SH-SY5Y (cell line): ENCODE results near the gene IGF1.

Source experiments
- GATA2 ChIP-seq: IDR thresholded peaks from 2 replicates; pipeline ENCODE4 v1.6.1; 2011; ENCODE audit warnings: mild to moderate bottlenecking, low read depth, low read length
- GATA3 ChIP-seq: IDR thresholded peaks from 2 replicates; pipeline ENCODE4 v1.6.1; 2011; ENCODE audit warnings: low read depth, mild to moderate bottlenecking, low read length, moderate library complexity

DNA sequence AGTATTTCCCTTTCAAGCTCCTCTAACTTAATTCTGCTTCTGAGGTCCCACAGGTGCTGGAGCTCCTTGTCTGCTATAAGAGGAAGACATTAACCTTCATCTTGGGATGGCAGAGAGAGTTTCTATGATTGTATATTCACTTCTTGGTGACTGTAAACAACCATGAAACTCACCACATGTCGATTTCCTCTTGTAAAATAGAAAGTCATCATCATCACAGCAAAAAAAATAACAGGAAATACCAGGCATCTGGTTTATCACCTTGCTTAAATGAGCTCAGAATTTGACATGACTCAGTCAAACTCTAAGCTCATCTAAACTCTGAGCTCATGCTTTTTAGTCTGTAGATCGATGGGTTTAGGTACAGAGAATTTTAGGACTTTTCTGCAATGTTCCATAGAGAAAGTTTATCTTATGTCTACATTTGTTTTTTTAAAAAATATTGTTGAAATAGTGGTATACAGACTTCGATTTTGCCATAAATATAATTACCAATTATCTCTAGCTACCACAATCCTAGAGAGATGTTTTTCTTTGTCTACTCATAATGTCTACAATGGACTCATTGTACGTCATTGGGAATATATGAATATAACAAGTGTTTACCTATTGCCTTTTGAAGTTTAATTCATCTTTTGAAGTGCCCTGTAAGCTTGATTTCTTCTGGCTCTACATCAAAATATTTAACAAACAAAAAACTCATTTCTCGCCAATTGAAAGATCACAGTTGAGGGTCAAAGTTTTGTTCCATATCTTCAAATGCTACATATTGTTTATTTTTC is 58.4 kb downstream of the IGF1 start:
- TF ChIP-seq GATA2: no peak
- TF ChIP-seq GATA3: no peak
